OCI-LY3 (cell line): Measurements from ENCODE around the gene AKR1B1.

Experiments used
- EZH2phosphoT487 ChIP-seq: fragments of 200-600 bp; shearing (Covaris generic); IDR thresholded peaks from 2 replicates; pipeline ENCODE4 v1.6.1; 2018; ENCODE audit warnings: antibody characterized with exemption, mixed run types, low read depth
- TF ChIP-seq, protein P1 (sequence below): fragments of 200-600, 300-600 bp; sonication (generic); IDR thresholded peaks from 2 replicates; pipeline ENCODE4 v1.5.1; 2014; ENCODE audit warnings: antibody characterized with exemption, low read length, low read depth

DNA sequence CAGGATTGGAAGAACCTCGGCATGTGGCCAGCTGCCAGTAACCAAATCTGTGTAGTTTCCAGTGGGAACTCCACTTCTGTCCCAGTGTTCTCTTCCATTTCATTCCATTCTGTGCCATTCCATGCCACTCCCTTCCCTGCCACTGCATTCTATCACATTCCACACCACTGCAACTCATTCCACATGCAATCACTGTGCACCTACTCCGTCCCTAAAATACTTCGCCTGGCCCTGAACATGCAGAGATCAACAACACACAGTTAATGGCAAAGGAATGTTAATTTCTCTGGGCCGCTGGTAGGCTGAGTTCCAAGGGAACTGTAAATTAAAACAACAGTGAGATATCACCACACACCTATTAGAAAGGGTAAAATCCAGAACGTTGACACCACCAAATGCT is 64.8 kb downstream of the AKR1B1 start:
- TF ChIP-seq, protein P1, sequence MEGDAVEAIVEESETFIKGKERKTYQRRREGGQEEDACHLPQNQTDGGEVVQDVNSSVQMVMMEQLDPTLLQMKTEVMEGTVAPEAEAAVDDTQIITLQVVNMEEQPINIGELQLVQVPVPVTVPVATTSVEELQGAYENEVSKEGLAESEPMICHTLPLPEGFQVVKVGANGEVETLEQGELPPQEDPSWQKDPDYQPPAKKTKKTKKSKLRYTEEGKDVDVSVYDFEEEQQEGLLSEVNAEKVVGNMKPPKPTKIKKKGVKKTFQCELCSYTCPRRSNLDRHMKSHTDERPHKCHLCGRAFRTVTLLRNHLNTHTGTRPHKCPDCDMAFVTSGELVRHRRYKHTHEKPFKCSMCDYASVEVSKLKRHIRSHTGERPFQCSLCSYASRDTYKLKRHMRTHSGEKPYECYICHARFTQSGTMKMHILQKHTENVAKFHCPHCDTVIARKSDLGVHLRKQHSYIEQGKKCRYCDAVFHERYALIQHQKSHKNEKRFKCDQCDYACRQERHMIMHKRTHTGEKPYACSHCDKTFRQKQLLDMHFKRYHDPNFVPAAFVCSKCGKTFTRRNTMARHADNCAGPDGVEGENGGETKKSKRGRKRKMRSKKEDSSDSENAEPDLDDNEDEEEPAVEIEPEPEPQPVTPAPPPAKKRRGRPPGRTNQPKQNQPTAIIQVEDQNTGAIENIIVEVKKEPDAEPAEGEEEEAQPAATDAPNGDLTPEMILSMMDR: no peak
- no peak for TF ChIP-seq EZH2phosphoT487
